Fibroblast of pulmonary artery (primary cell): Measurements from ENCODE around the gene FAM219A.
"Not testable (repeated sequence)": the region's sequence is repeated elsewhere in the genome, so short reads cannot be mapped to it uniquely, and the experiment has no call there.

Experiments used
- DNase-seq: peaks from one replicate; pipeline ENCODE4 v3.0.0-alpha.2; 2010; ENCODE audit warnings: low read depth
- H3K4me3 ChIP-seq: replicated peaks from 2 replicates; pipeline ENCODE4 v1.5.1; 2011; ENCODE audit warnings: low read depth, mild to moderate bottlenecking, control low read depth, low read length, moderate library complexity
- TF ChIP-seq, protein P1 (sequence below): IDR thresholded peaks from 2 replicates; pipeline ENCODE4 v1.5.1; 2011; ENCODE audit warnings: mild to moderate bottlenecking, control low read depth, low read length, inconsistent platforms; ENCODE audit errors: missing control alignments

FAM219A gene

DNA sequence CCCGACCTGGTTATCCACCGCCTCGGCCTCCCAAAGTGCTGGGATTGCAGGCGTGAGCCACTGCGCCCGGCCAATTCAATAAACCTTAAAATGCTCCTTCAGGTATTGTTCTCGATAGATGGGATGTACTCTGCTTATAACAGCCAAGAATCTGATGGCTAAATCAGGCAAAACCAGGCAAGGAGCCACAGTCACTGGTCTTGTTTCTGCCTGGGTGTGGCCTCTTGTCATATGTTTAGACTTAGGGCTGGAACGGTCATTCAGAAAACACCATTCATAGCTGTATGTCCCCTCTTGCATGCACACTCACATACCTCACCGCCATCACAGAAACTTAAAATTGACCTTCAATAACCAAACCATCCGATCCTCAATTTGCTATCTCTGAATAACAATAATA is 7.7 kb downstream of the FAM219A start:
- DNase-seq, result no peak
- H3K4me3 ChIP-seq, result no peak overlapping the region
- TF ChIP-seq, protein P1, sequence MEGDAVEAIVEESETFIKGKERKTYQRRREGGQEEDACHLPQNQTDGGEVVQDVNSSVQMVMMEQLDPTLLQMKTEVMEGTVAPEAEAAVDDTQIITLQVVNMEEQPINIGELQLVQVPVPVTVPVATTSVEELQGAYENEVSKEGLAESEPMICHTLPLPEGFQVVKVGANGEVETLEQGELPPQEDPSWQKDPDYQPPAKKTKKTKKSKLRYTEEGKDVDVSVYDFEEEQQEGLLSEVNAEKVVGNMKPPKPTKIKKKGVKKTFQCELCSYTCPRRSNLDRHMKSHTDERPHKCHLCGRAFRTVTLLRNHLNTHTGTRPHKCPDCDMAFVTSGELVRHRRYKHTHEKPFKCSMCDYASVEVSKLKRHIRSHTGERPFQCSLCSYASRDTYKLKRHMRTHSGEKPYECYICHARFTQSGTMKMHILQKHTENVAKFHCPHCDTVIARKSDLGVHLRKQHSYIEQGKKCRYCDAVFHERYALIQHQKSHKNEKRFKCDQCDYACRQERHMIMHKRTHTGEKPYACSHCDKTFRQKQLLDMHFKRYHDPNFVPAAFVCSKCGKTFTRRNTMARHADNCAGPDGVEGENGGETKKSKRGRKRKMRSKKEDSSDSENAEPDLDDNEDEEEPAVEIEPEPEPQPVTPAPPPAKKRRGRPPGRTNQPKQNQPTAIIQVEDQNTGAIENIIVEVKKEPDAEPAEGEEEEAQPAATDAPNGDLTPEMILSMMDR, result no peak

DNA sequence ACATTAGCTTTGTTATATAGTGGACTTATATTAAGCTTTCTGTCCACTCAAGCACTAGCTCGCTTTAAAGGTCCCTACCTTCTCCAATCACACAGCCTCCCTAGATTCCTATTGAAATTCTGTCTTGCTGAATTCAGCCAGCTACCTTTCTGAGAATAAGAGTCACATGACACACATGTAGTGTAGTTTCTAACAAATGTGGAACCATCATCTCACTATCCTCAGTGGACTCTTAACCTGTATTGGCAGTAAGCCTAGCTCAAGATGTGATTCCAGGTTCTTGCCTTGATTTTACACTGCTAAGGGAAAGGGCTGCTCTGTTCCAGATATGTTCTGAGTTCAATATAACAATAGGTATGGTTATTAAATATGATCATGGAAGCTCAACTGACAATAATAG is 11.4 kb downstream of the FAM219A start:
- no peak for DNase-seq
- H3K4me3 ChIP-seq, result no peak overlapping the region
- TF ChIP-seq, protein P1, result no peak

GRCh38 chr9:34446468-34446891 is 11.9 kb downstream of the FAM219A start:
- TF ChIP-seq, protein P1, result no peak
- no peak for DNase-seq
- no peak overlapping the region for H3K4me3 ChIP-seq

DNA sequence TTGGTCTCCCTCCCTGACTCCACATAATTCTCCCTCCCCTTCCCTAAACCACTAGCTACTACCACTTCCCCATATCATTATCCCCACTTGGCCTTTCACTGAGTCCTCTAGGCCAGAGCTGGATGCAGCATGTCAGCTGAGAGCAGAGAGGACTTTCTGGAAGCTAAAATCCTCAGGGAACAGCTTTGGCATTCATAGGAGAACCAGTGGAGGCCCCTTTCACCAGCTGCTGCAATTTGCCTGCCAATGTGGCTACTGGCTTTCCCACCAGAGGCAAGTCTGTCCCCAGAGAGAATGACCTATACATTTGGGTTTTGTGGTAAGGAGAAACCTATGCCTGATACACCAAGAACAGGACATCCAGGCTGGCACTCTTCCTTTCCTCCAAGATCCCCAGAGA is 14.4 kb downstream of the FAM219A start:
- H3K4me3 ChIP-seq, result no peak overlapping the region
- no peak for DNase-seq
- TF ChIP-seq, protein P1, result no peak

DNA sequence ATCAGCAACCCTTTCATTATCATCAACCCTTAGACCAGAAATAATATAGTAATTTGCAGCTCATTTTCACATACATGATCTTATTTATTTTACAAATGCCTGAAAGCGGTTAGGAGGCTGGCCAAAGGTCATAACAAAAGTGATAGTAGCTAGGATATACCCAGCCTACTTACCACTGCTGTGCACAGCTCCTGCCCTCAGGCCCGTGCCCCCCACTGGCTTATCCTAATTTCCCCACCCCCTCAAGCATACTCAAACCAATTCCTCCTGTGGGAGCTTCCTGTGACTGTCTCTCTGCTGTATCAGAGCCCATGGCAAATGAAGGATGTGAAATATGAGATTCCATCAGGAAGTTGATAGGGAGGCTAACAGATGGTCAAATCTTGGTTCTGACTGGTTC is 14.8 kb downstream of the FAM219A start:
- TF ChIP-seq, protein P1, result no peak
- no peak overlapping the region for H3K4me3 ChIP-seq
- DNase-seq, result no peak

DNA sequence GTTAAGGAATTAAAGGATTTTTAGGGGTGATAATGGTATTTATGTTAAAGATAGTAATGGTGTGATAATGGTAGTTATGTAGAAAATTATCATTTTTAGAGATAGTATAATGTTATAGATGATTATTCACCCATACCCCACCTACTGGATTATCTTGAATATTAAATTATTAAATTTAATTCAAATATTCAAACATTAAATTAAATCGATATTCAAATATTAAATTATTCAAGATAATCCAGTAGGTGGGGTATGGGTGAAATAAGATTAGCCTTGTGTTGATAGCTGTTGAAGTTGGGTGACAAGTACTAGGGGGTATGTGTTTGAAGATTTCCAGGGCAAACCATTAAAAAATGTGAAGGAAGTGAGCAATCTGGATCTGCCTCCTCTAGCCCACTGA is 15.6 kb downstream of the FAM219A start:
- no peak overlapping the region for H3K4me3 ChIP-seq
- DNase-seq, result no peak
- TF ChIP-seq, protein P1, result no peak

GRCh38 chr9:34440017-34440416 is 18.4 kb downstream of the FAM219A start:
- no peak for DNase-seq
- no peak overlapping the region for H3K4me3 ChIP-seq
- TF ChIP-seq, protein P1, result no peak

GRCh38 chr9:34438465-34438864 is 19.9 kb downstream of the FAM219A start:
- H3K4me3 ChIP-seq, DNase-seq: not testable (repeated sequence)

- not testable (repeated sequence) for H3K4me3 ChIP-seq, DNase-seq
Measured at GRCh38 chr9:34437926-34438307, 20.5 kb downstream of the FAM219A start.
